ENCODE measurements around the gene PGBD5. TPM values are rescaled to one million over a fixed set of nuclear protein-coding genes. Genes with fewer than 3 reads are reported as not detected.

PGBD5 gene
- total and polyA plus RNA-seq, 2 of the 13 experiments (the other 11 are each of a cell fraction or from before 2014, with no cell fraction given) = 0.04 to 0.13 TPM

- TF ChIP-seq ARID4A (CRISPR knock-in tag; IDR thresholded peaks at IDR 0.05; ENCODE audit: borderline replicate concordance) (no peak), RCOR2 (CRISPR knock-in tag; IDR thresholded peaks at IDR 0.05) (no peak)
Observed at GRCh38 chr1:230332575-230333066, 93.5 kb downstream of the PGBD5 start (continued).

- in situ Hi-C loops (cut with HindIII; ENCODE audit: extremely low pct_ligation_motif_present, low pct_unique_long_range_greater_than_20kb) = no loop called here
- WGBS (ENCODE audit: low lambda C conversion rate) = 49% methylated on average over 8 of the region's 8 CpGs
- no peaks in the 10 kb centered on the region for H4K20me1 ChIP-seq (ENCODE audit: insufficient read depth, low read length)
- no peak overlapping the region for H3K4me2 ChIP-seq (ENCODE audit: low read depth, low read length)
- no peak overlapping the region for H3K27ac ChIP-seq (ENCODE audit: extremely low read length, insufficient read depth, low read length)
- TF ChIP-seq ZNF382 (CRISPR knock-in tag; IDR thresholded peaks at IDR 0.05; ENCODE audit: borderline replicate concordance) (no peak), NR2F1 (CRISPR knock-in tag; IDR thresholded peaks at IDR 0.05) (no peak), ZNF674 (CRISPR knock-in tag; IDR thresholded peaks at IDR 0.05; ENCODE audit: low read depth) (no peak), ZNF431 (CRISPR knock-in tag; IDR thresholded peaks at IDR 0.05; ENCODE audit: borderline replicate concordance, low read depth) (no peak), ZBTB1 (CRISPR knock-in tag; IDR thresholded peaks at IDR 0.05; ENCODE audit: borderline replicate concordance) (no peak), ZFP41 (CRISPR knock-in tag; IDR thresholded peaks at IDR 0.05; ENCODE audit: borderline replicate concordance) (no peak), DDIT3 (CRISPR knock-in tag; IDR thresholded peaks at IDR 0.05) (no peak), SMARCC2 (IDR thresholded peaks at IDR 0.05) (no peak)
- no peak overlapping the region for H2AFZ ChIP-seq (ENCODE audit: low read length)
- H3K9me3 ChIP-seq (ENCODE audit: low read length) = no peaks in the 10 kb centered on the region
- intact Hi-C loops (cut with micrococcal nuclease; ENCODE audit: unreplicated experiment) = no loop called here
- peaks cover 6% of the 10 kb centered on the region for H3K4me1 ChIP-seq (ENCODE audit: insufficient read depth, low read length)
- ATAC-seq (no peak), DNase-seq (ENCODE audit: low spot score) (no peak), FAIRE-seq (no peak)
- H3K9ac ChIP-seq (ENCODE audit: insufficient read depth, low read depth, low read length) = no peak overlapping the region
- no peaks in the 10 kb centered on the region for H3K79me2 ChIP-seq (ENCODE audit: insufficient read depth, low read length)
- 0 out of 5 replicates have a peak, but pooled peaks cover 0 to 6% of the 10 kb centered on the region in 2 experiments for H3K27me3 ChIP-seq (ENCODE audit: control insufficient read depth in 1 of 2, insufficient read depth in 2 of 2, low read length in 2 of 2)
- no TSS peak for BruUV-seq (replicated peaks)
- no peaks in the 10 kb centered on the region for H3K36me3 ChIP-seq (replicated peaks in 1 of 2; ENCODE audit: control insufficient read depth in 1 of 2, insufficient read depth in 2 of 2, low read length in 2 of 2)
- H3K4me3 ChIP-seq (replicated peaks in 1 of 3; ENCODE audit: insufficient read depth in 1 of 3, low read depth in 2 of 3, low read length in 3 of 3) = no peak overlapping the region
- ChIA-PET POLR2A (no interaction called here), CTCF (ENCODE audit: low intra/inter-chr PET ratio, low total read pairs) (no interaction called here)
Observed at GRCh38 chr1:230332061-230332460, 94.1 kb downstream of the PGBD5 start.
